SK-N-SH (cell line): ENCODE results near the gene SPON2. TPM values are rescaled to one million over a fixed set of nuclear protein-coding genes. Genes with fewer than 3 reads are reported as not detected.
A peak's percentile ranks its signal among the peaks of the same experiment; 100 is the strongest.

Experiments used
- CTCF ChIA-PET: fragments of 300-600, 350-600 bp; formaldehyde crosslinking; extraction: SDS; loops from one replicate; lab custom pipeline; 2021; lab: Yijun Ruan, JAX
- POLR2A ChIA-PET: fragments of 350-600 bp; sonication (Branson Sonifier 250); formaldehyde crosslinking; extraction: SDS; loops from one replicate; lab custom pipeline; 2020; ENCODE audit warnings: antibody characterized with exemption, inconsistent platforms; lab: Yijun Ruan, JAX
- DNase-seq: peaks from one replicate; pipeline ENCODE4 v3.0.0; 2012
- H2AFZ ChIP-seq: fragments of 200-600 bp; sonication (generic); 2 replicates; pipeline ENCODE4 v1.8.1; 2016; ENCODE audit warnings: antibody characterized with exemption, mild to moderate bottlenecking, low read depth
- H3F3A ChIP-seq: fragments of 200-600 bp; sonication (generic); replicated peaks from 2 replicates; pipeline ENCODE3; 2016; ENCODE audit warnings: antibody characterized with exemption, mild to moderate bottlenecking; ENCODE audit not compliant: insufficient read depth
- H3K27ac ChIP-seq, 2 experiments: fragments of 200-500 bp in 1 of 2; fragments of 200-600 bp in 1 of 2; sonication (Bioruptor generic) in 1 of 2; sonication (generic), shearing (Covaris generic) in 1 of 2; 2 replicates each; pipeline versions ENCODE4 v1.5.1 to v1.6.1; 2014 to 2016; ENCODE audit warnings: low read depth in 2 of 2, inconsistent platforms in 1 of 2, low read length in 1 of 2, mild to moderate bottlenecking in 1 of 2, mixed read lengths in 1 of 2
- H3K27me3 ChIP-seq: fragments of 200-600 bp; sonication (generic), shearing (Covaris generic); 2 replicates; pipeline ENCODE4 v1.6.1; 2016; ENCODE audit warnings: mixed run types; ENCODE audit not compliant: insufficient read depth
- H3K36me3 ChIP-seq, 2 experiments: fragments of 200-500 bp in 1 of 2; fragments of 200-600 bp in 1 of 2; sonication (Bioruptor generic) in 1 of 2; sonication (generic) in 1 of 2; replicated peaks in 1 of 2; 2 replicates each; pipeline versions ENCODE3 to v1.5.1; 2014 to 2016; ENCODE audit warnings: low read length in 1 of 2, mild to moderate bottlenecking in 1 of 2; ENCODE audit not compliant: insufficient read depth in 2 of 2, control insufficient read depth in 1 of 2
- H3K4me1 ChIP-seq, 2 experiments: fragments of 200-500 bp in 1 of 2; fragments of 200-600 bp in 1 of 2; sonication (Bioruptor generic) in 1 of 2; sonication (generic), shearing (Covaris generic) in 1 of 2; 2 replicates each; pipeline versions ENCODE4 v1.5.1 to v1.6.1; 2014 to 2016; ENCODE audit warnings: low read depth in 1 of 2, low read length in 1 of 2, mixed run types in 1 of 2; ENCODE audit not compliant: insufficient read depth in 2 of 2, control insufficient read depth in 1 of 2
- H3K4me2 ChIP-seq: fragments of 200-600 bp; sonication (generic), shearing (Covaris generic); 2 replicates; pipeline ENCODE4 v1.6.1; 2017; ENCODE audit warnings: mixed run types
- H3K4me3 ChIP-seq, 2 experiments: fragments of 200-500 bp in 1 of 2; fragments of 200-600 bp in 1 of 2; sonication (Bioruptor generic) in 1 of 2; sonication (generic), shearing (Covaris generic) in 1 of 2; 2 replicates each; pipeline versions ENCODE4 v1.5.1 to v1.8.1; 2014 to 2016; ENCODE audit warnings: low read depth in 2 of 2, inconsistent platforms in 1 of 2, low read length in 1 of 2, mild to moderate bottlenecking in 1 of 2, mixed read lengths in 1 of 2, moderate library complexity in 1 of 2
- H3K79me2 ChIP-seq: fragments of 200-600 bp; sonication (generic); 2 replicates; pipeline ENCODE4 v1.8.1; 2017; ENCODE audit warnings: mild to moderate bottlenecking; ENCODE audit not compliant: insufficient read depth
- H3K9ac ChIP-seq: fragments of 200-600 bp; sonication (generic); 2 replicates; pipeline ENCODE4 v1.6.1; 2017; ENCODE audit warnings: mixed run types
- H3K9me2 ChIP-seq: fragments of 200-600 bp; sonication (generic); 2 replicates; pipeline ENCODE4 v1.6.1; 2017; ENCODE audit warnings: mixed run types
- H3K9me3 ChIP-seq: fragments of 200-600 bp; sonication (generic); 2 replicates; pipeline ENCODE4 v1.6.1; 2017; ENCODE audit warnings: mixed run types, mild to moderate bottlenecking, moderate library complexity
- H4K20me1 ChIP-seq: fragments of 200-600 bp; sonication (generic); 2 replicates; pipeline ENCODE4 v1.6.1; 2017; ENCODE audit warnings: mild to moderate bottlenecking, mixed run types; ENCODE audit not compliant: insufficient read depth
- CHD2 ChIP-seq: fragments of 150-350 bp; IDR thresholded peaks from 2 replicates; pipeline ENCODE4 v1.6.1; 2018; ENCODE audit warnings: low read length; ENCODE audit not compliant: partially characterized antibody
- ELF1 ChIP-seq: IDR thresholded peaks from 2 replicates; pipeline ENCODE4 v1.4.0; 2012
- EP300 ChIP-seq, 2 experiments: IDR thresholded peaks; 2 replicates each; pipeline versions ENCODE4 v1.4.0 to v1.6.1; 2012; ENCODE audit warnings: borderline replicate concordance in 1 of 2, low read depth in 1 of 2, low read length in 1 of 2
- EZH2phosphoT487 ChIP-seq: fragments of 200-600 bp; sonication (generic); IDR thresholded peaks from 2 replicates; pipeline ENCODE4 v1.6.1; 2017; ENCODE audit warnings: low read depth, mixed run types, mild to moderate bottlenecking, antibody characterized with exemption, moderate library complexity, borderline replicate concordance
- FOSL2 ChIP-seq: IDR thresholded peaks from 2 replicates; pipeline ENCODE4 v1.4.0; 2012; ENCODE audit warnings: low read depth, mild to moderate bottlenecking, moderate library complexity, borderline replicate concordance
- FOXJ3 ChIP-seq: sonication (generic); formaldehyde crosslinking; IDR thresholded peaks from 2 replicates; pipeline ENCODE4 v1.5.1; 2020; ENCODE audit warnings: mild to moderate bottlenecking, missing genetic modification reagents
- FOXM1 ChIP-seq: IDR thresholded peaks from 2 replicates; pipeline ENCODE4 v1.4.0; 2012; ENCODE audit warnings: low read depth, mild to moderate bottlenecking
- GABPA ChIP-seq: IDR thresholded peaks from 2 replicates; pipeline ENCODE4 v1.4.0; 2012; ENCODE audit warnings: low read depth, mild to moderate bottlenecking
- GATA2 ChIP-seq: sonication (generic); formaldehyde crosslinking; IDR thresholded peaks from 2 replicates; pipeline ENCODE4 v1.5.0; 2020; ENCODE audit warnings: mild to moderate bottlenecking, missing genetic modification reagents
- JUND ChIP-seq: IDR thresholded peaks from 2 replicates; pipeline ENCODE4 v1.4.0; 2012
- MEF2A ChIP-seq: IDR thresholded peaks from 2 replicates; pipeline ENCODE4 v1.4.0; 2012; ENCODE audit warnings: low read depth, borderline replicate concordance
- MXI1 ChIP-seq: IDR thresholded peaks from 2 replicates; pipeline ENCODE4 v1.6.1; 2012; ENCODE audit warnings: mild to moderate bottlenecking, low read depth, low read length, improper control_type of control experiment
- NFIC ChIP-seq: IDR thresholded peaks from 2 replicates; pipeline ENCODE4 v1.4.0; 2012; ENCODE audit warnings: borderline replicate concordance
- NRF1 ChIP-seq: IDR thresholded peaks from 2 replicates; pipeline ENCODE4 v1.6.1; 2012; ENCODE audit warnings: low read depth, mild to moderate bottlenecking, low read length
- POLR2AphosphoS5 ChIP-seq: IDR thresholded peaks from 2 replicates; pipeline ENCODE4 v1.6.1; 2012; ENCODE audit warnings: low read depth, low read length
- RFX5 ChIP-seq: IDR thresholded peaks from 2 replicates; pipeline ENCODE4 v1.6.1; 2012; ENCODE audit warnings: mild to moderate bottlenecking, improper control_type of control experiment, low read length
- RXRA ChIP-seq: IDR thresholded peaks from 2 replicates; pipeline ENCODE4 v1.4.0; 2012; ENCODE audit warnings: low read depth, mild to moderate bottlenecking, borderline replicate concordance
- SIN3A ChIP-seq: IDR thresholded peaks from 2 replicates; pipeline ENCODE4 v1.6.1; 2012; ENCODE audit warnings: low read depth, mild to moderate bottlenecking, low read length, moderate library complexity, borderline replicate concordance
- TAF1 ChIP-seq: IDR thresholded peaks from 2 replicates; pipeline ENCODE4 v1.6.1; 2012; ENCODE audit warnings: low read depth, mild to moderate bottlenecking, low read length, moderate library complexity, borderline replicate concordance
- TEAD4 ChIP-seq: IDR thresholded peaks from 2 replicates; pipeline ENCODE4 v1.4.0; 2012; ENCODE audit warnings: mild to moderate bottlenecking, borderline replicate concordance; ENCODE audit not compliant: insufficient read depth
- USF2 ChIP-seq: fragments of 150-350 bp; IDR thresholded peaks from 2 replicates; pipeline ENCODE4 v1.6.1; 2017; ENCODE audit warnings: antibody characterized with exemption, low read length, low read depth, borderline replicate concordance
- YY1 ChIP-seq: IDR thresholded peaks from 2 replicates; pipeline ENCODE4 v1.4.0; 2012; ENCODE audit warnings: low read depth, mild to moderate bottlenecking
- WGBS: methylation state at CpG from one replicate; pipeline ENCODE4 v1.1.6; 2017; ENCODE audit warnings: low lambda C conversion rate; 5-methylcytosine and 5-hydroxymethylcytosine counted together
- polyA plus RNA-seq, 3 experiments: library from polyadenylated mRNA; depleted of rRNA; stranded (reverse); fragments of >200 nt; gene quantifications; 2 replicates each; pipeline ENCODE4 v1.2.3, GENCODE V29; 2012
- TF ChIP-seq, protein P1 (sequence below): IDR thresholded peaks from 2 replicates; pipeline ENCODE4 v1.4.0; 2012; ENCODE audit warnings: low read depth
- TF ChIP-seq, protein P2 (sequence below): IDR thresholded peaks from 2 replicates; pipeline ENCODE4 v1.4.0; 2012; ENCODE audit warnings: low read depth, borderline replicate concordance

The SPON2 gene
- polyA plus RNA-seq, 1 of the 3 experiments (the other 2 are of a cell fraction) = 11.4 TPM

DNA sequence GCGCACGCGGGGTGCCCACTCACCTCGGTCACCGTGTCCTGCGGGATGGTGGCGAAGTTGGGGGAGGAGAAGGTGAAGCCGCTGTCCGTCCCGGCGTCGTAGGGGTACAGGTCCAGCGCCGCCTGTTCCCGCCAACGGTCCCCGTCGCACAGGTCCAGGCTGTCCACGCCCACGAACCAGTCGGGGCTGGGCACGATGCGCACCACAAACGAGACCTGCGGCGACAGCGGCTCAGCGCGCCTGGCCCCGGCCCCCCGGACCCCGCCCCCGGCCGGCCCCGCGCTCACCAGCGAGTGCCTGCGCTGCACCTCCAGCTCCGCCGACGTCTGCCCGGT, 1.4 kb downstream of the SPON2 start:
- POLR2A ChIA-PET = no interaction called here
- Histone ChIP-seq H3K4me3 (no peak overlapping the region), H3K4me2 (no peak overlapping the region), H3K9ac (no peak overlapping the region), H3K9me3 (no peaks in the 10 kb centered on the region), H3K79me2 (no peaks in the 10 kb centered on the region), H3K4me1 (peaks cover 0 to 6% of the 10 kb centered on the region in 2 experiments; a peak in 1 of 4 replicates), H3K27me3 (peaks cover 12% of the 10 kb centered on the region), H3K36me3 (no peaks in the 10 kb centered on the region), H3K27ac (no peak overlapping the region)
- CTCF ChIA-PET = interaction anchor here (0.8 to 1.3 kb wide), 2 partner anchors 22 to 24 kb away, joined by 3 read pairs; no protein-coding TSS in a partner anchor
- DNase-seq = no peak
- WGBS = 60% methylated on average over 2 of the region's 42 CpGs
- TF ChIP-seq RXRA = no peak
- TF ChIP-seq GABPA = no peak
- TF ChIP-seq YY1 = no peak
- no peak for TF ChIP-seq USF2
- TF ChIP-seq NRF1 = no peak
- TF ChIP-seq, protein P1, sequence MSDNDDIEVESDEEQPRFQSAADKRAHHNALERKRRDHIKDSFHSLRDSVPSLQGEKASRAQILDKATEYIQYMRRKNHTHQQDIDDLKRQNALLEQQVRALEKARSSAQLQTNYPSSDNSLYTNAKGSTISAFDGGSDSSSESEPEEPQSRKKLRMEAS = no peak
- TF ChIP-seq JUND = no peak
- no peak for TF ChIP-seq GATA2 (CRISPR knock-in tag)
- no peak for TF ChIP-seq MXI1
- TF ChIP-seq FOXJ3 (CRISPR knock-in tag) = no peak
- TF ChIP-seq NFIC = no peak
- TF ChIP-seq, all 33 proteins: peak for 0
- Histone ChIP-seq H2AFZ (no peak overlapping the region), H4K20me1 (no peaks in the 10 kb centered on the region), H3K9me2 (no peaks in the 10 kb centered on the region), H3F3A (no peaks in the 10 kb centered on the region)

- no peaks in the 10 kb centered on the region for H3K9me2 ChIP-seq
- no peak overlapping the region for H3K4me2 ChIP-seq
- no peaks in the 10 kb centered on the region for H3F3A ChIP-seq
- no peak overlapping the region for H3K4me3 ChIP-seq
- H3K79me2 ChIP-seq = no peaks in the 10 kb centered on the region
- no peaks in the 10 kb centered on the region for H3K9me3 ChIP-seq
- H3K27ac ChIP-seq = no peak overlapping the region
- H3K9ac ChIP-seq = no peak overlapping the region
- DNase-seq = peak; percentile 39
- H3K4me1 ChIP-seq = peaks cover 0 to 6% of the 10 kb centered on the region in 2 experiments; a peak in 1 of 4 replicates
- H4K20me1 ChIP-seq = no peaks in the 10 kb centered on the region
- H3K36me3 ChIP-seq = no peaks in the 10 kb centered on the region
- ChIA-PET CTCF (interaction anchor here (0.8 to 4.7 kb wide), 3 partner anchors 22 to 63 kb away, joined by 3 to 33 read pairs (median 3); no protein-coding TSS in a partner anchor), POLR2A (no interaction called here)
- TF ChIP-seq MEF2A = no peak
- TF ChIP-seq EZH2phosphoT487 = no peak
- TF ChIP-seq, protein P2, sequence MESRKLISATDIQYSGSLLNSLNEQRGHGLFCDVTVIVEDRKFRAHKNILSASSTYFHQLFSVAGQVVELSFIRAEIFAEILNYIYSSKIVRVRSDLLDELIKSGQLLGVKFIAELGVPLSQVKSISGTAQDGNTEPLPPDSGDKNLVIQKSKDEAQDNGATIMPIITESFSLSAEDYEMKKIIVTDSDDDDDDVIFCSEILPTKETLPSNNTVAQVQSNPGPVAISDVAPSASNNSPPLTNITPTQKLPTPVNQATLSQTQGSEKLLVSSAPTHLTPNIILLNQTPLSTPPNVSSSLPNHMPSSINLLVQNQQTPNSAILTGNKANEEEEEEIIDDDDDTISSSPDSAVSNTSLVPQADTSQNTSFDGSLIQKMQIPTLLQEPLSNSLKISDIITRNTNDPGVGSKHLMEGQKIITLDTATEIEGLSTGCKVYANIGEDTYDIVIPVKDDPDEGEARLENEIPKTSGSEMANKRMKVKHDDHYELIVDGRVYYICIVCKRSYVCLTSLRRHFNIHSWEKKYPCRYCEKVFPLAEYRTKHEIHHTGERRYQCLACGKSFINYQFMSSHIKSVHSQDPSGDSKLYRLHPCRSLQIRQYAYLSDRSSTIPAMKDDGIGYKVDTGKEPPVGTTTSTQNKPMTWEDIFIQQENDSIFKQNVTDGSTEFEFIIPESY = no peak
- no peak for TF ChIP-seq SIN3A
- TF ChIP-seq FOXJ3 (CRISPR knock-in tag) = no peak
- TF ChIP-seq, protein P1 = no peak
- TF ChIP-seq JUND = no peak
- no peak for TF ChIP-seq TEAD4
- no peak for TF ChIP-seq FOSL2
- TF ChIP-seq CHD2 = no peak
- TF ChIP-seq YY1 = no peak
- no peak for TF ChIP-seq EP300 (IDR thresholded peaks at IDR 0.05; ENCODE audit: borderline replicate concordance in 1 of 2, low read depth in 1 of 2, low read length in 1 of 2)
- no peak for TF ChIP-seq MXI1
- no peak for TF ChIP-seq FOXM1
- TF ChIP-seq ELF1 = no peak
- no peak for TF ChIP-seq RFX5
- TF ChIP-seq TAF1 = no peak
- TF ChIP-seq POLR2AphosphoS5 = no peak
- H2AFZ ChIP-seq = no peak overlapping the region
- WGBS = 76% methylated on average over 18 of the region's 37 CpGs
- peaks cover 12% of the 10 kb centered on the region for H3K27me3 ChIP-seq
Observed at GRCh38 chr4:1170156-1170975, 2.0 kb downstream of the SPON2 start.
